GM12878 (cell line): Measurements from ENCODE around the gene PDIA4.

Experiments
- JUND ChIP-seq: IDR thresholded peaks from 2 replicates; pipeline ENCODE4 v1.6.1; 2012; ENCODE audit warnings: low read depth, mild to moderate bottlenecking, low read length, improper control_type of control experiment, moderate library complexity
- NFIC ChIP-seq: IDR thresholded peaks from 2 replicates; pipeline ENCODE4 v1.6.1; 2012; ENCODE audit warnings: low read depth, mild to moderate bottlenecking, inconsistent platforms, low read length, moderate library complexity
- NR2C1 ChIP-seq: fragments of 450-650 bp; IDR thresholded peaks from 2 replicates; pipeline ENCODE4 v1.6.1; 2017; ENCODE audit warnings: antibody characterized with exemption, mild to moderate bottlenecking, moderate library complexity
- POLR2A ChIP-seq: IDR thresholded peaks from 2 replicates; pipeline ENCODE4 v1.6.1; 2011; ENCODE audit warnings: low read depth, mild to moderate bottlenecking, low read length
- RFX5 ChIP-seq: IDR thresholded peaks from 2 replicates; pipeline ENCODE4 v1.6.1; 2011; ENCODE audit warnings: low read depth, low read length, improper control_type of control experiment
- SP1 ChIP-seq: IDR thresholded peaks from one replicate; pipeline ENCODE4 v1.6.1; 2011; ENCODE audit warnings: low read depth, low read length
- SREBF2 ChIP-seq: IDR thresholded peaks from 2 replicates; pipeline ENCODE4 v1.6.1; 2012; ENCODE audit warnings: mild to moderate bottlenecking, low read length
- TBL1XR1 ChIP-seq: IDR thresholded peaks from 2 replicates; pipeline ENCODE4 v1.6.1; 2012; ENCODE audit warnings: low read depth, low read length, improper control_type of control experiment
- TF ChIP-seq, protein P1 (sequence below): fragments of 450-650 bp; IDR thresholded peaks from 2 replicates; pipeline ENCODE4 v1.6.1; 2016; ENCODE audit warnings: mild to moderate bottlenecking
- TF ChIP-seq, protein P2 (sequence below), 3 experiments: IDR thresholded peaks in 2 of 3; conservative IDR thresholded peaks in 1 of 3; 2 replicates each; pipeline ENCODE4 v1.5.1; 2011; ENCODE audit warnings: low read depth in 3 of 3, low read length in 3 of 3, mild to moderate bottlenecking in 3 of 3, control low read depth in 2 of 3, moderate library complexity in 2 of 3, inconsistent platforms in 1 of 3, mixed read lengths in 1 of 3; ENCODE audit not compliant: control insufficient read depth in 2 of 3, insufficient read depth in 1 of 3; ENCODE audit errors: extremely low read depth in 1 of 3

DNA sequence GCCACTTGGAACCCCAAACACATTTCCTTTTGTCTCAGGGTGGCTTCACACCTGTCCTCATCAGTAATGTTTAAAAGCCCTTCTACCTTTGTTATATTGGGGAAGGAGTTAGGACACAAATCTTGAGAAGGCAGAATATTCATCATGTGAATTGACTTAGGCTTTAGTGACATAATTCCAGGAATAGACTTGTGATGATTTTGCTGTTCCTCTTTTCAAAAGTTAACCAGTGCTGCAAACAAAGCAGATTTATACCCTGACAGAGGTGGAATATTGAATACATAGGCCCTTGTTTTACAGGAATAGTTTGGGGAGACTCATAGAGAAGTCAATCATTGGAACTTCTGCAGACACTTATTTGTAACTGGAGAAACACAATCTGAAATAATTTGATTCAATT, 35.2 kb upstream of the PDIA4 start:
- TF ChIP-seq NR2C1 = no peak
- no peak for TF ChIP-seq JUND
- TF ChIP-seq, protein P1, sequence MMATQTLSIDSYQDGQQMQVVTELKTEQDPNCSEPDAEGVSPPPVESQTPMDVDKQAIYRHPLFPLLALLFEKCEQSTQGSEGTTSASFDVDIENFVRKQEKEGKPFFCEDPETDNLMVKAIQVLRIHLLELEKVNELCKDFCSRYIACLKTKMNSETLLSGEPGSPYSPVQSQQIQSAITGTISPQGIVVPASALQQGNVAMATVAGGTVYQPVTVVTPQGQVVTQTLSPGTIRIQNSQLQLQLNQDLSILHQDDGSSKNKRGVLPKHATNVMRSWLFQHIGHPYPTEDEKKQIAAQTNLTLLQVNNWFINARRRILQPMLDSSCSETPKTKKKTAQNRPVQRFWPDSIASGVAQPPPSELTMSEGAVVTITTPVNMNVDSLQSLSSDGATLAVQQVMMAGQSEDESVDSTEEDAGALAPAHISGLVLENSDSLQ = no peak
- TF ChIP-seq POLR2A = no peak
- TF ChIP-seq TBL1XR1 = no peak
- no peak for TF ChIP-seq SREBF2
- TF ChIP-seq, protein P2, sequence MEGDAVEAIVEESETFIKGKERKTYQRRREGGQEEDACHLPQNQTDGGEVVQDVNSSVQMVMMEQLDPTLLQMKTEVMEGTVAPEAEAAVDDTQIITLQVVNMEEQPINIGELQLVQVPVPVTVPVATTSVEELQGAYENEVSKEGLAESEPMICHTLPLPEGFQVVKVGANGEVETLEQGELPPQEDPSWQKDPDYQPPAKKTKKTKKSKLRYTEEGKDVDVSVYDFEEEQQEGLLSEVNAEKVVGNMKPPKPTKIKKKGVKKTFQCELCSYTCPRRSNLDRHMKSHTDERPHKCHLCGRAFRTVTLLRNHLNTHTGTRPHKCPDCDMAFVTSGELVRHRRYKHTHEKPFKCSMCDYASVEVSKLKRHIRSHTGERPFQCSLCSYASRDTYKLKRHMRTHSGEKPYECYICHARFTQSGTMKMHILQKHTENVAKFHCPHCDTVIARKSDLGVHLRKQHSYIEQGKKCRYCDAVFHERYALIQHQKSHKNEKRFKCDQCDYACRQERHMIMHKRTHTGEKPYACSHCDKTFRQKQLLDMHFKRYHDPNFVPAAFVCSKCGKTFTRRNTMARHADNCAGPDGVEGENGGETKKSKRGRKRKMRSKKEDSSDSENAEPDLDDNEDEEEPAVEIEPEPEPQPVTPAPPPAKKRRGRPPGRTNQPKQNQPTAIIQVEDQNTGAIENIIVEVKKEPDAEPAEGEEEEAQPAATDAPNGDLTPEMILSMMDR (IDR thresholded peaks at IDR 0.05 in 2 of 3, conservative IDR thresholded peaks at IDR 0.05 in 1 of 3; ENCODE audit: control insufficient read depth in 2 of 3, extremely low read depth in 1 of 3, insufficient read depth in 1 of 3, low read depth in 3 of 3, low read length in 3 of 3) = no peak
- no peak for TF ChIP-seq SP1
- TF ChIP-seq NFIC = no peak
- TF ChIP-seq RFX5 = no peak
